ENCODE measurements around the gene SMG6. TPM values are rescaled to one million over a fixed set of nuclear protein-coding genes. Genes with fewer than 3 reads are reported as not detected.

The SMG6 gene
- total and polyA plus RNA-seq, 2 of the 8 experiments (the other 6 are each of a cell fraction or from before 2014, with no cell fraction given), result 18.5 to 25.2 TPM

DNA sequence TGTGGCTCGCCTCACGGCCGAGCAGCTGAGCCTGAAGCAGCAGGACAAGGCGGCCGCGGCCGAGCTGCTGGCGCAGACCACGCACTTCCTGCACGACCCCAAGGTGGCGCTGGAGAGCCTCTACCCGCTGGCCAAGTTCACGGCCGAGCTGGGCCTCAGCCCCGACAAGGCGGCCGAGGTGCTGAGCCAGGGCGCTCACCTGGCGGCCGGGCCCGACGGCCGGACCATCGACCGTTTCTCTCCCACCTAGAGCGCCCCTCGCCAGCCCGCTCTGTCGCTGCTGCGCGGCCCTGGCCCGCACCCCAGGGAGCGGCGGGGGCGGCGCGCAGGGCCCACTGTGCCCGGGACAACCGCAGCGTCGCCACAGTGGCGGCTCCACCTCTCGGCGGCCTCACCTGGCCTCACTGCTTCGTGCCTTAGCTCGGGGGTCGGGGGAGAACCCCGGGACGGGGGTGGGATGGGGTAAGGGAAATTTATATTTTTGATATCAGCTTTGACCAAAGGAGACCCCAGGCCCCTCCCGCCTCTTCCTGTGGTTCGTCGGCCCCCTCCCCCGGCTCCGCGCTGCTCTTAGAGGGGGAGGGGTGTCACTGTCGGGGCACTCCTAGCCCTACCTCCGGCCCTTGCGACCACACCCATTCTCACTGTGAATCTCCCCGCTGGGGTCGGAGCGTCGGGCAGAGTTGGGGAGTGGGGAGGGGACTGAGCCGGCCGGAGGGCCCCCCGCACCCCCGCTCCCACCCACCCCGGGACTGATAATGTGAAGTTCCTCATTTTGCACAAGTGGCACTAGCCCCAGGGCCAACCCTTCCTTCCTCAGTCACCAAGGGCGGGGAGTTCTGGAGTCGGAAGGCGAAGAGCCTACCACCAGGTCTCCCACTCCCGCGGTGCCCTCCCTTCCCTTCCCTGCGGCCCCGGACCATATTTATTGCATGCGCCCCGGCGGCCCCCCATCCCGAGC, 244.7 kb downstream of the SMG6 start:
- peaks cover 12 to 16% of the 10 kb centered on the region in 2 experiments for H4K20me1 ChIP-seq (replicated peaks in 1 of 2; ENCODE audit: control insufficient read depth in 1 of 2, insufficient read depth in 2 of 2, low read length in 2 of 2)
- ChIA-PET CTCF (ENCODE audit: partially characterized antibody) (interaction anchor here (0.5 to 9.3 kb wide), 41 partner anchors 10 to 310 kb away, joined by 3 to 122 read pairs (median 4); partner anchors contain the start of gene OVCA2), POLR2A (ENCODE audit: partially characterized antibody) (interaction anchor here (0.9 to 2.6 kb wide), 4 partner anchors 9 to 277 kb away, joined by 3 to 8 read pairs (median 6); partner anchors contain the start of gene TSR1)
- no peak overlapping the region for H2AK5ac ChIP-seq (ENCODE audit: low read depth, low read length)
- H3K56ac ChIP-seq (replicated peaks; ENCODE audit: insufficient read length, low read depth, low read length), result no peak overlapping the region
- no peaks in the 10 kb centered on the region for H3K79me1 ChIP-seq (ENCODE audit: low read depth, low read length)
- H2BK15ac ChIP-seq (ENCODE audit: low read length), result no peak overlapping the region
- H3K14ac ChIP-seq (ENCODE audit: insufficient read length), result no peak overlapping the region
- H3K4ac ChIP-seq (replicated peaks; ENCODE audit: insufficient read length, low read depth, low read length), result no peak overlapping the region
- H2BK20ac ChIP-seq (ENCODE audit: low read length), result no peak overlapping the region
- H3K4me3 ChIP-seq (ENCODE audit: extremely low read depth in 1 of 4, insufficient read depth in 2 of 4, low read depth in 3 of 4, low read length in 4 of 4), result peak overlapping the region in 3 of 4 experiments; percentile 4 to 54 (median 9); a peak in 4 of 8 replicates
- peaks cover 0 to 14% (median 0%) of the 10 kb centered on the region in 4 experiments; a peak in 1 of 8 replicates for H3K36me3 ChIP-seq (ENCODE audit: control insufficient read depth in 2 of 4, insufficient read depth in 4 of 4, low read length in 3 of 4)
- peaks cover 0 to 31% (median 17%) of the 10 kb centered on the region in 4 experiments; a peak in 6 of 7 replicates for H3K4me1 ChIP-seq (replicated peaks in 1 of 4; ENCODE audit: control insufficient read depth in 3 of 4, insufficient read depth in 4 of 4, low read length in 3 of 4)
- 17% methylated on average over 27 of the region's 78 CpGs; no CpG with 5 or more reads in 1 of the 2 experiments for WGBS, 2 experiments (ENCODE audit: extremely low coverage in 1 of 2, insufficient coverage in 1 of 2, insufficient read length in 1 of 2, insufficient replicate concordance in 2 of 2, low coverage in 1 of 2, low lambda C conversion rate in 2 of 2, missing lambda C conversion rate in 1 of 2)
- H2BK12ac ChIP-seq (ENCODE audit: low read depth, low read length), result 0 out of 2 replicates have a peak overlapping the region, but pooled peaks have one; percentile 77
- peaks cover 4% of the 10 kb centered on the region; the same call in 1 of the 2 replicates for H3K23me2 ChIP-seq (ENCODE audit: low read depth, low read length)
- H2BK120ac ChIP-seq (replicated peaks; ENCODE audit: low read depth, low read length), result no peak overlapping the region
- H4K8ac ChIP-seq (ENCODE audit: extremely low read depth, insufficient read depth, low read length), result peak overlapping the region; percentile 19
- H3K18ac ChIP-seq (ENCODE audit: extremely low read depth, low read length), result no peak overlapping the region; the same call in 1 of the 2 replicates
- FAIRE-seq (no peak), DNase-seq (ENCODE audit: low read depth in 1 of 2, low spot score in 2 of 2) (peak in 1 of 2 experiments; percentile 94)
- H3K27ac ChIP-seq (ENCODE audit: low read depth, low read length), result no peak overlapping the region
- no peak overlapping the region for H3K23ac ChIP-seq (ENCODE audit: insufficient read length)
- peaks cover 50 to 74% (median 67%) of the 10 kb centered on the region in 4 experiments for H3K27me3 ChIP-seq (replicated peaks in 1 of 4; ENCODE audit: control insufficient read depth in 3 of 4, extremely low read depth in 1 of 4, insufficient read depth in 3 of 4, low read length in 3 of 4)
- peaks cover 0 to 7% of the 10 kb centered on the region in 2 experiments; a peak in 1 of 4 replicates for H3K9me3 ChIP-seq (ENCODE audit: insufficient read depth in 2 of 2, low read depth in 1 of 2, low read length in 1 of 2)
- H4K5ac ChIP-seq (ENCODE audit: insufficient read length, low read depth, low read length), result no peak overlapping the region
- no peak overlapping the region for H2BK5ac ChIP-seq (ENCODE audit: low read depth, low read length)
- no peak overlapping the region for H3K9ac ChIP-seq (replicated peaks in 1 of 4; ENCODE audit: extremely low read depth in 1 of 4, low read depth in 3 of 4, low read length in 3 of 4)
- H3K79me2 ChIP-seq (ENCODE audit: control insufficient read depth in 1 of 2, insufficient read depth in 2 of 2, low read length in 2 of 2), result no peaks in the 10 kb centered on the region
- H4K91ac ChIP-seq (replicated peaks; ENCODE audit: insufficient read length, low read length), result no peak overlapping the region
- no peak overlapping the region for H2AFZ ChIP-seq (ENCODE audit: low read length)
- H3K4me2 ChIP-seq (ENCODE audit: insufficient read depth in 1 of 2, low read depth in 2 of 2, low read length in 2 of 2), result peak overlapping the region; percentile 12 to 62
- TF ChIP-seq, protein P1, sequence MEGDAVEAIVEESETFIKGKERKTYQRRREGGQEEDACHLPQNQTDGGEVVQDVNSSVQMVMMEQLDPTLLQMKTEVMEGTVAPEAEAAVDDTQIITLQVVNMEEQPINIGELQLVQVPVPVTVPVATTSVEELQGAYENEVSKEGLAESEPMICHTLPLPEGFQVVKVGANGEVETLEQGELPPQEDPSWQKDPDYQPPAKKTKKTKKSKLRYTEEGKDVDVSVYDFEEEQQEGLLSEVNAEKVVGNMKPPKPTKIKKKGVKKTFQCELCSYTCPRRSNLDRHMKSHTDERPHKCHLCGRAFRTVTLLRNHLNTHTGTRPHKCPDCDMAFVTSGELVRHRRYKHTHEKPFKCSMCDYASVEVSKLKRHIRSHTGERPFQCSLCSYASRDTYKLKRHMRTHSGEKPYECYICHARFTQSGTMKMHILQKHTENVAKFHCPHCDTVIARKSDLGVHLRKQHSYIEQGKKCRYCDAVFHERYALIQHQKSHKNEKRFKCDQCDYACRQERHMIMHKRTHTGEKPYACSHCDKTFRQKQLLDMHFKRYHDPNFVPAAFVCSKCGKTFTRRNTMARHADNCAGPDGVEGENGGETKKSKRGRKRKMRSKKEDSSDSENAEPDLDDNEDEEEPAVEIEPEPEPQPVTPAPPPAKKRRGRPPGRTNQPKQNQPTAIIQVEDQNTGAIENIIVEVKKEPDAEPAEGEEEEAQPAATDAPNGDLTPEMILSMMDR (IDR thresholded peaks at IDR 0.05; ENCODE audit: control extremely low read depth in 1 of 3, insufficient read depth in 1 of 3, low read depth in 1 of 3, low read length in 3 of 3), result peak; percentile 88 to 91 (median 91)
- TF ChIP-seq SIN3A (conservative IDR thresholded peaks at IDR 0.05 in 1 of 2, IDR thresholded peaks at IDR 0.05 in 1 of 2; ENCODE audit: low read depth in 1 of 2, low read length in 2 of 2) (0 out of 4 replicates have a peak, but pooled peaks of 1 of the 2 experiments have one; percentile 46), RAD21 (IDR thresholded peaks at IDR 0.05 in 1 of 2, conservative IDR thresholded peaks at IDR 0.05 in 1 of 2; ENCODE audit: low read depth in 2 of 2, low read length in 2 of 2) (peak; percentile 72 to 73), GABPA (IDR thresholded peaks at IDR 0.05; ENCODE audit: borderline replicate concordance, insufficient read depth, low read length) (0 out of 2 replicates have a peak, but pooled peaks have one; percentile 47), TCF12 (IDR thresholded peaks at IDR 0.05; ENCODE audit: low read depth, low read length) (0 out of 2 replicates have a peak, but pooled peaks have one; percentile 71), PHF8 (conservative IDR thresholded peaks at IDR 0.05; ENCODE audit: low read depth, low read length) (no peak)
